ENCODE results near the gene ZEB1. TPM values are rescaled to one million over a fixed set of nuclear protein-coding genes. Genes with fewer than 3 reads are reported as not detected.

The ZEB1 gene
- 26.4 and 38.8 TPM in 2 replicates for total RNA-seq (ENCODE audit: low replicate concordance)

DNA sequence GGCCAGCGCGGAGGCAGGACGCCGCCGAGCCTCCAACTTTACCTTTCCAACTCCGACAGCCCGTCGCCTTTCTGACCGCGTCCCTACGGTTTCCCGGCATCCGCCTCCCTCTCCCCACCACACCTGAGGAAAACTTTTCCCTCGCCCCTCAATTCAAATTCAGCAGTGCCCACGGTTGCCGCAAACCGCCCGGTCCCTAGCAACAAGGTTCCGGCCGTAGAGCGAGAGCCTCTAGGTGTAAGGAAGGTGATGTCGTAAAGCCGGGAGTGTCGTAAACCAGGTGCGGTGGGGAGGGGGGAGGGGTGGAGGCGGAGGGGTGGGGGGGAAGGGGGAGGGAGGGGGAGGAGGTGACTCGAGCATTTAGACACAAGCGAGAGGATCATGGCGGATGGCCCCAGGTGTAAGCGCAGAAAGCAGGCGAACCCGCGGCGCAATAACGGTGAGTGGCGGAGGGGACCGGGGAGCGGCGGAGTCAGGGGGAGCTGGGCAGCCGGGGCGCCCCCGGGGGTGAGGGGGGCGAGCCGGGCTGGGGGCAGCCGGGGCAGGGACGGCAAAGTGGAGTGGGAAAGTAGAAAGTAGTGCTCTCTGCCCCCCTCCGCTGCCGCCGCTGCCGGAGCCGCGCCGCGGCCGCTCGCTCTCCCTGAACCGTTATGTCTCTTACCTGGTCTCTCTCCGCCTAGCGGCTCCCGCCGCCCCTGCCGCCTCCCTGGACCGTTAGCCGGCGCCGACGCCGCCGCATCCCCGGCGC is at the start of gene ZEB1:
TSS of gene ZEB1 (plus strand) at position 363 of the 748 bp plus-strand sequence. CDS start at position 382, 19 bp downstream.
- TF ChIP-seq, protein P1, sequence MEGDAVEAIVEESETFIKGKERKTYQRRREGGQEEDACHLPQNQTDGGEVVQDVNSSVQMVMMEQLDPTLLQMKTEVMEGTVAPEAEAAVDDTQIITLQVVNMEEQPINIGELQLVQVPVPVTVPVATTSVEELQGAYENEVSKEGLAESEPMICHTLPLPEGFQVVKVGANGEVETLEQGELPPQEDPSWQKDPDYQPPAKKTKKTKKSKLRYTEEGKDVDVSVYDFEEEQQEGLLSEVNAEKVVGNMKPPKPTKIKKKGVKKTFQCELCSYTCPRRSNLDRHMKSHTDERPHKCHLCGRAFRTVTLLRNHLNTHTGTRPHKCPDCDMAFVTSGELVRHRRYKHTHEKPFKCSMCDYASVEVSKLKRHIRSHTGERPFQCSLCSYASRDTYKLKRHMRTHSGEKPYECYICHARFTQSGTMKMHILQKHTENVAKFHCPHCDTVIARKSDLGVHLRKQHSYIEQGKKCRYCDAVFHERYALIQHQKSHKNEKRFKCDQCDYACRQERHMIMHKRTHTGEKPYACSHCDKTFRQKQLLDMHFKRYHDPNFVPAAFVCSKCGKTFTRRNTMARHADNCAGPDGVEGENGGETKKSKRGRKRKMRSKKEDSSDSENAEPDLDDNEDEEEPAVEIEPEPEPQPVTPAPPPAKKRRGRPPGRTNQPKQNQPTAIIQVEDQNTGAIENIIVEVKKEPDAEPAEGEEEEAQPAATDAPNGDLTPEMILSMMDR (IDR thresholded peaks at IDR 0.05): peak; percentile 50
- TF ChIP-seq EZH2 (IDR thresholded peaks at IDR 0.05) (peak; percentile 13), EZH2phosphoT487 (IDR thresholded peaks at IDR 0.05) (no peak)
- H3K36me3 Mint-ChIP-seq: no peaks in the 10 kb centered on the region
- Histone ChIP-seq H3K4me2 (peak within 1 kb of the TSS; percentile 94), H3K27ac (peak within 1 kb of the TSS; percentile 78), H3K4me3 (peak within 1 kb of the TSS; percentile 84), H4K20me1 (ENCODE audit: low read depth) (peaks cover 52% of the 10 kb centered on the region), H2AFZ (replicated peaks) (peak within 1 kb of the TSS; percentile 93), H3K9me3 (ENCODE audit: low read depth) (no peaks in the 10 kb centered on the region), H3K4me1 (peaks cover 11% of the 10 kb centered on the region), H3K27me3 (peaks cover 48% of the 10 kb centered on the region), H3K79me2 (ENCODE audit: low read depth) (peaks cover 52% of the 10 kb centered on the region), H3F3A (ENCODE audit: low read depth) (peaks cover 16% of the 10 kb centered on the region), H3K9ac (no peak within 1 kb of the TSS), H3K36me3 (no peaks in the 10 kb centered on the region)
- peak within 1 kb of the TSS; percentile 96 for H3K27ac Mint-ChIP-seq
- no peaks in the 10 kb centered on the region for H3K9me3 Mint-ChIP-seq
- peak; percentile 97 for DNase-seq (ENCODE audit: low spot score)
- peaks cover 34% of the 10 kb centered on the region for H3K4me1 Mint-ChIP-seq
- H3K4me3 Mint-ChIP-seq: peak within 1 kb of the TSS; percentile 100
- H3K27me3 Mint-ChIP-seq (ENCODE audit: insufficient read depth, low read depth): peaks cover 4% of the 10 kb centered on the region

DNA sequence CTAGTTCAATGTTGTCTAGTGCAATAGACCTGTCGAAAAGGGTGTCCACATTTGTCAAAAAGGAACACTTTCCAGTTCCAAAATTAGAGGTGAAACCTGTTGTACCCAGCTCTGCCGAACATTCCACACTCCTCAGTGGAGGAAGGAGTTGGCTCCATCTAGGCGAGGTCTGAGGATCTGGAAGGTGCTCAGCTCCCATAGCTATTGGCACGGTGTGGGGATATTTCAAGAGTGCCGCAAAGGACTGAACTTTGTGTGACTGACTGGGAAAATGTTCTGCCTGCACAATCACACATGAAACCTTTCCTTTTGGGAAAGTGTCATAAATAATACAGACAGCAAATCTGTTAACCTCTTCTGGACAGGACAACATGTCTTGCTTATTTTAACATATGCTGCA is 48.1 kb upstream of the ZEB1 start:
- Histone ChIP-seq H3F3A (ENCODE audit: low read depth) (no peaks in the 10 kb centered on the region), H3K9me3 (ENCODE audit: low read depth) (no peaks in the 10 kb centered on the region)
- H3K27ac Mint-ChIP-seq: no peak overlapping the region

DNA sequence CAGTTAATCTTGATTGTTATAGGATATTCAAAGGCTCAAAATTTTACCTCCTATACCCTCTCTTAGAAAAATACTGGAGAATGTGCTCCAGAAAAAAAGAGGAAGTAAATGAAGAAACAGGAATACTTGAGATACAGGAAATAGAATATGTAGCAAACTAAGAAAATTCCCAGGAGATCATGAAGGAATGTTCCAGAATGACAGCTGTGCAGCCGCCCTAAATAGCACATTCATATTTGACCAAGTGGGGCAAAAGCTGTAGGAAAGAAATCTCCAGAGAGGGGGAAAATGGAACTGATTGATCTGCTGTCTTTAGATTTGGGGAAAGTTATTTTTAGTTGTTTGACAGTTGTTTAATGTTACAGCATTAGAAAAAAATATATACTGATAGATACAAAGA is 46.2 kb upstream of the ZEB1 start:
- TF ChIP-seq, protein P1 (IDR thresholded peaks at IDR 0.05): no peak
- TF ChIP-seq EZH2 (IDR thresholded peaks at IDR 0.05) (no peak), EZH2phosphoT487 (IDR thresholded peaks at IDR 0.05) (no peak)
- Histone ChIP-seq H3K4me3 (no peak overlapping the region), H3K36me3 (no peaks in the 10 kb centered on the region), H2AFZ (replicated peaks) (no peak overlapping the region), H3K9ac (no peak overlapping the region), H3K4me2 (no peak overlapping the region), H3K27ac (no peak overlapping the region), H3K27me3 (no peaks in the 10 kb centered on the region), H4K20me1 (ENCODE audit: low read depth) (no peaks in the 10 kb centered on the region), H3K9me3 (ENCODE audit: low read depth) (no peaks in the 10 kb centered on the region), H3K79me2 (ENCODE audit: low read depth) (no peaks in the 10 kb centered on the region), H3F3A (ENCODE audit: low read depth) (no peaks in the 10 kb centered on the region), H3K4me1 (no peaks in the 10 kb centered on the region)
- no peak overlapping the region for H3K4me3 Mint-ChIP-seq
- no peak overlapping the region for H3K27ac Mint-ChIP-seq
- no peak for DNase-seq (ENCODE audit: low spot score)
- H3K36me3 Mint-ChIP-seq: no peaks in the 10 kb centered on the region
- H3K27me3 Mint-ChIP-seq (ENCODE audit: insufficient read depth, low read depth): no peaks in the 10 kb centered on the region
- H3K9me3 Mint-ChIP-seq: peaks cover 4% of the 10 kb centered on the region
- no peaks in the 10 kb centered on the region for H3K4me1 Mint-ChIP-seq

More for the DNA sequence above, 48.1 kb upstream of the ZEB1 start:
- Histone ChIP-seq H4K20me1 (ENCODE audit: low read depth) (no peaks in the 10 kb centered on the region), H3K4me3 (no peak overlapping the region), H3K27ac (no peak overlapping the region), H3K79me2 (ENCODE audit: low read depth) (no peaks in the 10 kb centered on the region), H3K27me3 (no peaks in the 10 kb centered on the region), H2AFZ (replicated peaks) (no peak overlapping the region), H3K4me1 (no peaks in the 10 kb centered on the region), H3K36me3 (no peaks in the 10 kb centered on the region), H3K4me2 (no peak overlapping the region), H3K9ac (no peak overlapping the region)
- no peaks in the 10 kb centered on the region for H3K4me1 Mint-ChIP-seq
- no peaks in the 10 kb centered on the region for H3K36me3 Mint-ChIP-seq
- DNase-seq (ENCODE audit: low spot score): no peak
- no peaks in the 10 kb centered on the region for H3K9me3 Mint-ChIP-seq
- H3K27me3 Mint-ChIP-seq (ENCODE audit: insufficient read depth, low read depth): no peaks in the 10 kb centered on the region
- no peak overlapping the region for H3K4me3 Mint-ChIP-seq
- TF ChIP-seq EZH2phosphoT487 (IDR thresholded peaks at IDR 0.05): no peak
- TF ChIP-seq EZH2 (IDR thresholded peaks at IDR 0.05): no peak
- TF ChIP-seq, protein P1 (IDR thresholded peaks at IDR 0.05): no peak

All from neural progenitor cell (in vitro differentiated cells).